ENCODE data around the gene POMT1.

- TF ChIP-seq CTCF (IDR thresholded peaks at IDR 0.05): no peak
- TF ChIP-seq EP300 (IDR thresholded peaks at IDR 0.05): no peak
These were observed 25.4 kb upstream of the POMT1 start for GRCh38 chr9:131477367-131477766.

Data from upper lobe of left lung (tissue), 4 donors.